Measurements from ENCODE around the gene MYO1E.
"Not testable (repeated sequence)": the region's sequence is repeated elsewhere in the genome, so short reads cannot be mapped to it uniquely, and the experiment has no call there.

Gene MYO1E

GRCh38 chr15:59350421-59350732 lies 22.3 kb downstream of the MYO1E start:
- no peak for DNase-seq (ENCODE audit: low spot score)

GRCh38 chr15:59349680-59350420 lies 22.8 kb downstream of the MYO1E start:
- peak; percentile 40 for DNase-seq (ENCODE audit: low spot score)

- DNase-seq (ENCODE audit: low spot score) = no peak
Measured at GRCh38 chr15:59347915-59348314, 24.8 kb downstream of the MYO1E start.

GRCh38 chr15:59346951-59347350 lies 25.7 kb downstream of the MYO1E start:
- DNase-seq (ENCODE audit: low spot score) = no peak

- DNase-seq (ENCODE audit: low spot score) = no peak
Measured at GRCh38 chr15:59345326-59345725, 27.3 kb downstream of the MYO1E start.

GRCh38 chr15:59344311-59344710 lies 28.4 kb downstream of the MYO1E start:
- DNase-seq (ENCODE audit: low spot score) = no peak

GRCh38 chr15:59340325-59340724 lies 32.3 kb downstream of the MYO1E start:
- no peak for DNase-seq (ENCODE audit: low spot score)

- DNase-seq (ENCODE audit: low spot score) = no peak
Measured at GRCh38 chr15:59339252-59339672, 33.4 kb downstream of the MYO1E start.

- no peak for DNase-seq (ENCODE audit: low spot score)
Measured at GRCh38 chr15:59338414-59338813, 34.3 kb downstream of the MYO1E start.

GRCh38 chr15:59336725-59337124 lies 35.9 kb downstream of the MYO1E start:
- not testable (repeated sequence) for DNase-seq (ENCODE audit: low spot score)

GRCh38 chr15:59335207-59335786 lies 37.4 kb downstream of the MYO1E start:
- DNase-seq (ENCODE audit: low spot score) = no peak

GRCh38 chr15:59334076-59334415 lies 38.6 kb downstream of the MYO1E start:
- DNase-seq (ENCODE audit: low spot score) = no peak

- no peak for DNase-seq (ENCODE audit: low spot score)
Measured at GRCh38 chr15:59333401-59334075, 39.1 kb downstream of the MYO1E start.

GRCh38 chr15:59332009-59332408 lies 40.7 kb downstream of the MYO1E start:
- no peak for DNase-seq (ENCODE audit: low spot score)

GRCh38 chr15:59330649-59331048 lies 42.0 kb downstream of the MYO1E start:
- DNase-seq (ENCODE audit: low spot score) = no peak

GRCh38 chr15:59329570-59330350 lies 42.9 kb downstream of the MYO1E start:
- DNase-seq (ENCODE audit: low spot score) = no peak

- no peak for DNase-seq (ENCODE audit: low spot score)
Measured at GRCh38 chr15:59329091-59329490, 43.6 kb downstream of the MYO1E start.

- DNase-seq (ENCODE audit: low spot score) = no peak
Measured at GRCh38 chr15:59327942-59328341, 44.7 kb downstream of the MYO1E start.

- no peak for DNase-seq (ENCODE audit: low spot score)
Measured at GRCh38 chr15:59326856-59327255, 45.8 kb downstream of the MYO1E start.

- no peak for DNase-seq (ENCODE audit: low spot score)
Measured at GRCh38 chr15:59322056-59322759, 50.5 kb downstream of the MYO1E start.

- no peak for DNase-seq (ENCODE audit: low spot score)
Measured at GRCh38 chr15:59321000-59321689, 51.5 kb downstream of the MYO1E start.

- no peak for DNase-seq (ENCODE audit: low spot score)
Measured at GRCh38 chr15:59317211-59317610, 55.5 kb downstream of the MYO1E start.
